Activated CD4-positive, alpha-beta memory T cell treated with anti-CD3 and anti-CD28 coated beads for 36 hours (primary cell): ENCODE measurements around the gene RASGRF1. TPM values are rescaled to one million over a fixed set of nuclear protein-coding genes. Genes with fewer than 3 reads are reported as not detected.

Source experiments
- CTCF ChIA-PET: fragments of 350-600 bp; sonication (Branson Sonifier 250); formaldehyde crosslinking; loops from one replicate; lab custom pipeline; 2021; ENCODE audit warnings: antibody characterized with exemption, inconsistent platforms; lab: Charles Lee
- POLR2A ChIA-PET: fragments of 350-600 bp; sonication (Branson Sonifier 250); formaldehyde crosslinking; loops from one replicate; lab custom pipeline; 2021; ENCODE audit warnings: antibody characterized with exemption; lab: Charles Lee
- DNase-seq: peaks from one replicate; pipeline ENCODE4 v3.0.0-alpha.2; 2020
- H3K27ac Mint-ChIP-seq: one replicate; pipeline ENCODE4 v1.8.0; 2021; ENCODE audit warnings: mixed read lengths
- H3K27me3 Mint-ChIP-seq: one replicate; pipeline ENCODE4 v1.8.0; 2021; ENCODE audit warnings: mixed read lengths
- H3K36me3 Mint-ChIP-seq: one replicate; pipeline ENCODE4 v1.8.0; 2021; ENCODE audit warnings: mixed read lengths
- H3K4me1 Mint-ChIP-seq: one replicate; pipeline ENCODE4 v1.8.0; 2021; ENCODE audit warnings: low read depth, mixed read lengths
- H3K4me3 Mint-ChIP-seq: one replicate; pipeline ENCODE4 v1.8.0; 2021; ENCODE audit warnings: mild to moderate bottlenecking, mixed read lengths
- H3K9me3 Mint-ChIP-seq: one replicate; pipeline ENCODE4 v1.8.0; 2021; ENCODE audit warnings: mixed read lengths
- intact Hi-C: fragments of 100-400 bp; cut with micrococcal nuclease; formaldehyde crosslinking; loops from one replicate; pipeline ENCODE4 v1.15.1; 2023
- total RNA-seq, 2 experiments: library from RNA; stranded (reverse); gene quantifications; one replicate each; pipeline ENCODE4 v1.2.3, GENCODE V29; 2021

RASGRF1 gene
- total RNA-seq, 2 experiments from 2014 or later = 0.02 TPM; not detected in 1

DNA sequence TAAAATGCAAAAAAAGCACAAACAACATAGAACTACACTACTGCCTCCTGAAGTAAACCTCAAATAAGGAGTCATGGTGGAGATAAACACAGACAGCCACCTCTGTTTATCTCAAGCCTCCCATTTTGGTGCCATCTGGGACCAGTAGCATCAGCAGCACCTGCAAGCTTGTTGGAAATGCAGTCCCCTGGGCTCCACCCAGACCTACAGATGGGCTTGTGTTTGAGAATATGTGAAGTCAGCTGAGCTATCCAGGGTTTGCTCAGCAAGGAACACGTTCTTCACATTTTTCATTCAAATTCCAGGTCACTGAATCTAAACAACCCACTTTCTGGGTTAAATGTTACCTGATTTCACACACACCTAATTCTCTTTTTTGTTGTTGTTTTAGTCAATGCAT is 45.5 kb downstream of the RASGRF1 start:
- intact Hi-C loops = no loop called here
- Mint-ChIP-seq H3K27ac (no peak overlapping the region), H3K27me3 (peaks cover 16% of the 10 kb centered on the region), H3K36me3 (peaks cover 2% of the 10 kb centered on the region), H3K9me3 (peaks cover 8% of the 10 kb centered on the region), H3K4me3 (no peak overlapping the region), H3K4me1 (no peaks in the 10 kb centered on the region)
- ChIA-PET CTCF (no interaction called here), POLR2A (no interaction called here)
- DNase-seq = no peak

DNA sequence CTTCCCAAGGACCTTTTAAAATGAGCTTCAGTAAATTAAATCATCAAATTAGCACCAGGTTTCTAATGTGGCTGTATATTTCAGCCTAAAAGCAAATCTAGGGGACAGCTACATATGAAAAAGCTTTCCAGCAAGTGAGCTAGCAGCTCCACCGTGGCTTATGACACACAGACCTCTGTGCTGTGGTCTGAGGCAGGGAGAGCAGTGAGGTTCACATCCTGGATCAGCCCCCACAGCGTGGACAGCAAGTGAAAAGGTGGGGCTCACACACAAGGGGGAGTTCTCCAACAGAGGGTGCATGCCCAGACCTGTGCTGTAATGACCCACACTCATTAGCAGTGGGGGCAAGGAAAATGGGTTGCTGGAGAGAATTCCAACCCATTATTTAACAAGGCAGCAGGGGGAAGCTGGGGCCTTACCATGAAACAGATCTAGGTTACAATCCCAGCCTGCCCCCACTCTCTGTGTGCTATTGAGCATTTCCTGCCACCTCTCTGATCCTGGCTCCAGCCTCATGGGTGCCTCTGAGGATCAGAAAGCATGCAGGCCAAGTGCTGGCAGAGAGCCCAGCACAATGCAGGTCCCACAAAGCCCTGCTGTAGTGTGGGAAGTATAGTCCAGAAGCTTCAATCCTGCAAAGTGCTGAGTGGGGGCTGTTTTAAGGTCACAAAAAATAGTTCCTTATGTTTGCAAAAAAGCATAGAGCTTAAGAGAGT is 48.2 kb downstream of the RASGRF1 start:
- no peak for DNase-seq
- POLR2A ChIA-PET = no interaction called here

DNA sequence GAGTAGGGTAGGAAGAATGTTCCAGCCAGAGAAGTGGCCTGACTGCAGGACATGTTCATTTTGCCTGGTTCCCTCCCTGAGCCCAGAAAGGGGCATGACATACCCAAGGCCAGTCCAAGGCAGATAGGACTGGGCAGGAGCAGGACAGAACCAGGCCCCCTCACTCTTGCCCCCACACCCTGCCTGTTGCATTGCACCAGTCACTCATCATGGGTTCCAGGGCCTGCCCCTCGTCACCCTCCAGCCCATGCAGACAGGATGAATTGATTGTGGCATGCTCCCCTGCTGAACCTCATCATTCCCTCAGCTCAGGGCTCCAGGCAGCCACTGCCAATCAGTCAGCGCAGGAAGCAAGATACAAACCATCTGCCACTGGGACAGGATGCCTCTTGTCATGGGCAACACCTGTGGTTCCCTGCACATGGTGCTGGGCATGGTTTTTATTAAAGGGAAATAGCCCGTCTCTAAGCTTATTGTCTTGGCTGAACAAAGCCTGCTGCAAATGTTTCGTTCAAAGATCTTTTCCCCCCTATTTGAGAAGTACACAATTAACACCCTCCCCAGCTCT is 48.9 kb downstream of the RASGRF1 start:
- H3K4me3 Mint-ChIP-seq = no peak overlapping the region
- H3K36me3 Mint-ChIP-seq = peaks cover 2% of the 10 kb centered on the region
- peaks cover 8% of the 10 kb centered on the region for H3K9me3 Mint-ChIP-seq
- H3K27ac Mint-ChIP-seq = no peak overlapping the region
- DNase-seq = no peak
- H3K4me1 Mint-ChIP-seq = no peaks in the 10 kb centered on the region
- peaks cover 17% of the 10 kb centered on the region for H3K27me3 Mint-ChIP-seq
- intact Hi-C loops = no loop called here
- ChIA-PET CTCF (interaction anchor here (1.2 kb wide), 1 partner anchor 143 kb away, joined by 5 read pairs; no protein-coding TSS in a partner anchor), POLR2A (no interaction called here)

More for the DNA sequence above, 48.2 kb downstream of the RASGRF1 start:
- Mint-ChIP-seq H3K9me3 (peaks cover 8% of the 10 kb centered on the region), H3K36me3 (peaks cover 2% of the 10 kb centered on the region), H3K27me3 (peaks cover 15% of the 10 kb centered on the region), H3K27ac (no peak overlapping the region), H3K4me1 (no peaks in the 10 kb centered on the region), H3K4me3 (no peak overlapping the region)
- intact Hi-C loops = no loop called here
- CTCF ChIA-PET = interaction anchor here (1.2 kb wide), 1 partner anchor 142 kb away, joined by 5 read pairs; no protein-coding TSS in a partner anchor

DNA sequence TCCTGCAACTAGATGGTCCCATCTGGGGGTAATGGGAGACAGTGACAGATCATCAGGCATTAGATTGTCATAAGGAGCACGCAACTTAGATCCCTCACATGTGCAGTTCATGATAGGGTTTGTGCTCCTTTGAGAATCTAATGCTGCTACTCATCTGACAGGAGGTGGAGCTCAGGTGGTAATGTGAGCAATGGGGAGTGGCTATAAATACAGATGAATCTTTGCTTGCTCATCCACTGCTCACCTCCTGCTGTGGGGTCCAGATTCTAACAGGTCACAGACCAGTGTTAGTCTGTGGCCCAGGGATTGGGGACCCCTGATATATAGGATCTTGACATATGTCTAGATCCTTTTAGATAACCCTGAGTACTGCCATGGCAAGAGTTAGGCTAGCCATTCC is 52.7 kb downstream of the RASGRF1 start:
- intact Hi-C loops = no loop called here
- H3K27me3 Mint-ChIP-seq = peaks cover 10% of the 10 kb centered on the region
- peaks cover 3% of the 10 kb centered on the region for H3K9me3 Mint-ChIP-seq
- H3K36me3 Mint-ChIP-seq = no peaks in the 10 kb centered on the region
- POLR2A ChIA-PET = no interaction called here
- no peak for DNase-seq
- CTCF ChIA-PET = interaction anchor here (1.3 kb wide), 1 partner anchor 147 kb away, joined by 4 read pairs; no protein-coding TSS in a partner anchor
- H3K4me3 Mint-ChIP-seq = no peak overlapping the region
- no peak overlapping the region for H3K27ac Mint-ChIP-seq
- H3K4me1 Mint-ChIP-seq = no peaks in the 10 kb centered on the region

DNA sequence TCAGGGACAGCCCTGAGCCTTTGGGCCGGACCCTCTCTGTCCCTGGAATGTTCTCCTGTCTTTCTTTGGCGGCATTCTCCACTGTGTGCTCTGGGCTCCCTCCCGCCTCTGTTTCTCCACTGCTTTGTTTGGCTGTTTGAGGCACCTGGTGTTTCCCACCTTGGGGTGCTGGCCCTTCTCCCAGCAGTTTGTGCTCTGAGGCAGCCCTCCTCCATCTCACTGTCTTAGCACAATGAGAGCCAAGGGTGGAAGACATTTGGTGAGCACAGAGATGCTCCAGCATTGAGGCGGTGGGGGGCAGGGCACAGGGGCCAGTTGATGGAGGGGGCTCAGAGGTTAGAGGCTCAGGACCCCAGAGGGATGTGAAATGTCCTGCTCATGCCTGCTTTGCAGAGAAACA is 54.3 kb downstream of the RASGRF1 start:
- no peak for DNase-seq
- Mint-ChIP-seq H3K4me1 (no peaks in the 10 kb centered on the region), H3K9me3 (no peaks in the 10 kb centered on the region), H3K36me3 (no peaks in the 10 kb centered on the region), H3K27me3 (peaks cover 7% of the 10 kb centered on the region), H3K27ac (no peak overlapping the region), H3K4me3 (no peak overlapping the region)
- ChIA-PET CTCF (interaction anchor here (1.6 kb wide), 1 partner anchor 149 kb away, joined by 4 read pairs; no protein-coding TSS in a partner anchor), POLR2A (no interaction called here)
- intact Hi-C loops = no loop called here

DNA sequence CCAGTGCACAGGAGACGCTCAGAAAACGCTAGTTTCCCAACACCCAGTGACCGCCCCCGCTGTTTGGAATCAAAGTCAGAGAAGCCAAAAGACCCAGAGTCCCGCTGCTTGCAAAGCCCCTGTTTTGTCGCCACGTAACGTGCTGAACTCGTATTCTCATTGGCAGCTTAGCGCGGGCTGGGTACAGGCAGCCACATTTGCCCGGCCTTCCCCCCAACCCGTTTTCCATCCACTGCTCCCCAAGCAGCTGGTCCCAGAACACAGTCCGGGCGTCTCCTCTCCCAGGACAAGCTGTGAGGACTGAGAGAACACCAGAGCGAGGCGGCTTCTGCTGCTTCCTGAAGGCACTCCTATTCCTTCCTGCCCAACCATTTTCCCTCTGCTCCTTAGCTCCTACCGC is 54.8 kb downstream of the RASGRF1 start:
- H3K36me3 Mint-ChIP-seq = no peaks in the 10 kb centered on the region
- no peaks in the 10 kb centered on the region for H3K9me3 Mint-ChIP-seq
- intact Hi-C loops = no loop called here
- H3K27me3 Mint-ChIP-seq = peaks cover 7% of the 10 kb centered on the region
- no peaks in the 10 kb centered on the region for H3K4me1 Mint-ChIP-seq
- no peak for DNase-seq
- ChIA-PET CTCF (interaction anchor here (1.6 kb wide), 1 partner anchor 149 kb away, joined by 4 read pairs; no protein-coding TSS in a partner anchor), POLR2A (no interaction called here)
- no peak overlapping the region for H3K4me3 Mint-ChIP-seq
- no peak overlapping the region for H3K27ac Mint-ChIP-seq

DNA sequence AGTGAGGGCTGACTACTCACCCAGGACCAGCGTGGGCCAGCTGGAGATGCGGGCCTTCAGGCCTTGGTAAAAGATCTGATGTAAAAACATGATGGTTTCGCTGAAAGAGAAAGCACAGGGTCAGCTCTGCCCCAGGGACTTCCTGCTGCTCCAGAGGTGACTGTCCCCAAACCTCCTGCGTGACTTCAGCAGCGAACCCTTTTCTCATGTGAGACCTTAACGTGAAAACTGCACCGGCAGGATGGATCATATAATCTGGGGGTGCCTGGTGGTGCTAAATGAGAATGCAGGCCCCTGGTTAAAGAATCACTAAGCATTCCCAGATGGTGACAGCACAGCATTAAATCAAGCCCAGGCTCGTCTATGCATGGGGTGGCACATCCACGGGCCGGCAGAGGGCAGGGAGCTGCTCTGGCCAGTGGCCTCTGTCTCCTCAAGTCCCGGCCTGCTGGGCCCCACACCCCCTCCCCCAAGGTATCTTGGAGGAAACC is 55.4 kb downstream of the RASGRF1 start:
- Mint-ChIP-seq H3K9me3 (no peaks in the 10 kb centered on the region), H3K27ac (no peak overlapping the region), H3K4me1 (no peaks in the 10 kb centered on the region), H3K36me3 (no peaks in the 10 kb centered on the region), H3K4me3 (no peak overlapping the region), H3K27me3 (peaks cover 5% of the 10 kb centered on the region)
- intact Hi-C loops = no loop called here
- DNase-seq = no peak
- ChIA-PET POLR2A (no interaction called here), CTCF (interaction anchor here (1.6 kb wide), 1 partner anchor 150 kb away, joined by 4 read pairs; no protein-coding TSS in a partner anchor)

DNA sequence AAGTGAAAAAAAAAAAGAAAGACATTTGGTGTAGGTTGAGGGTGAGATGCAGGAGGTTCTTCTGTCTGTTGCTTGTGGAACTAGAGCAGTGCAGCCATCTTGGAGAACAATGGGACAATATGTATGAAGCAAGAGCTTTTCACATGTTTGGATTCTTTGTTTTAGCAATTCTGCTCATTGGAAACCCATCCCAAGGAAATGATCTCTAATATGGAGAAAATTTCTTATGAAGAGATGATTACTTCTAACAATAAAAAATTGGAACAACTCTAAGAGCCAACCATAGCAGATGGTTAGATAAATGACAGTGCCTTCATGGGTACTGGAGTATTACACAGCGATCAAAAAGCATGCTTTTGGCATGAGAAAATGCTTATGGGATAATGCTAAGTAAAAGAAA is 56.3 kb downstream of the RASGRF1 start:
- Mint-ChIP-seq H3K9me3 (no peaks in the 10 kb centered on the region), H3K4me1 (no peaks in the 10 kb centered on the region), H3K4me3 (no peak overlapping the region), H3K27me3 (peaks cover 4% of the 10 kb centered on the region), H3K36me3 (no peaks in the 10 kb centered on the region), H3K27ac (no peak overlapping the region)
- ChIA-PET CTCF (interaction anchor here (0.7 kb wide), 1 partner anchor 150 kb away, joined by 3 read pairs; no protein-coding TSS in a partner anchor), POLR2A (no interaction called here)
- no peak for DNase-seq
- intact Hi-C loops = no loop called here

DNA sequence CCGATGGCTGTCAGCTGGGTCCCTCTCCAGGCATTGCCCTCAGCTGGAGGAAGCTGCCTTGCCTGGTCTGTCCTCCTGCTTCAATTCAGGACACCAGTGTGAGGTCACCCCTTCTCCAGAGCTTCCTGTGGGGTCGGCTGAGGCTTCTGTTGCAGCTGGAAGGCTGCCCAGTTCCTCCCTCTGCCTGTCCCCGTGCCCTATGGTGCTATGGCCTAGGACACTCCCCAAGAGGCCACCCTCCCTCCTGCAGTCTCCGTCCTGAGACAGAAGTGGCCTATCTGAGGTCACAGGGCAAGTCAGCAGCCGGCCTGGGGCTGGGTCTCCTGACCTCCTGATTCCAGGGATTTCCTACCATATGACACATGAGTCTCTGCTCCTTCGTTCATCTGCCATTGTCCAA is 57.9 kb downstream of the RASGRF1 start:
- POLR2A ChIA-PET = no interaction called here
- CTCF ChIA-PET = interaction anchor here (1.3 kb wide), 1 partner anchor 152 kb away, joined by 4 read pairs; no protein-coding TSS in a partner anchor
- H3K4me3 Mint-ChIP-seq = no peak overlapping the region

DNA sequence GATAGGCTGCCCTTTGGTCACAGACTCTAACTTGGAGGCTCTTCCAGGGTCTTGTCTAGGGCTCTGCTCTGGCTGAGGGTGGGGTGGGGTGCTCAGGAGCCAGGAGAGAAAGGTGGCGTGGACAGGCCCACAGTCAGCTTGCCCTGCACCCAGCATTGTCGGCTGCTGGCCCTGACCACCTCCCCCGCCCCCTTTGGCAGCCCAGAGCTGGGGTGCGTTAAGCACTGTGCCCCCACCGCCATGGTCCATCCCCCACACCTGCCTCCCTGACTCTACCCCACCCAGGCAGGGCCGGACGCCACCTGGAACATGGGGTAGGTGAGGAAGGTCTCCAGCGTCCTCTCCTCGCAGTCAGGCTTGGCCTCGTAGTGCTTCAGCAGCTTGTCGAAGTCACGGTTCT is 58.8 kb downstream of the RASGRF1 start:
- ChIA-PET POLR2A (no interaction called here), CTCF (interaction anchor here (1.3 kb wide), 1 partner anchor 153 kb away, joined by 4 read pairs; no protein-coding TSS in a partner anchor)
- H3K4me1 Mint-ChIP-seq = no peaks in the 10 kb centered on the region
- intact Hi-C loops = no loop called here
- no peak for DNase-seq
- no peaks in the 10 kb centered on the region for H3K9me3 Mint-ChIP-seq
- no peaks in the 10 kb centered on the region for H3K36me3 Mint-ChIP-seq
- H3K27me3 Mint-ChIP-seq = peaks cover 1% of the 10 kb centered on the region
- H3K27ac Mint-ChIP-seq = no peak overlapping the region
- H3K4me3 Mint-ChIP-seq = no peak overlapping the region

More for the DNA sequence above, 57.9 kb downstream of the RASGRF1 start:
- no peaks in the 10 kb centered on the region for H3K4me1 Mint-ChIP-seq
- H3K27me3 Mint-ChIP-seq = peaks cover 4% of the 10 kb centered on the region
- intact Hi-C loops = no loop called here
- H3K27ac Mint-ChIP-seq = no peak overlapping the region
- no peaks in the 10 kb centered on the region for H3K36me3 Mint-ChIP-seq
- no peak for DNase-seq
- H3K9me3 Mint-ChIP-seq = no peaks in the 10 kb centered on the region

DNA sequence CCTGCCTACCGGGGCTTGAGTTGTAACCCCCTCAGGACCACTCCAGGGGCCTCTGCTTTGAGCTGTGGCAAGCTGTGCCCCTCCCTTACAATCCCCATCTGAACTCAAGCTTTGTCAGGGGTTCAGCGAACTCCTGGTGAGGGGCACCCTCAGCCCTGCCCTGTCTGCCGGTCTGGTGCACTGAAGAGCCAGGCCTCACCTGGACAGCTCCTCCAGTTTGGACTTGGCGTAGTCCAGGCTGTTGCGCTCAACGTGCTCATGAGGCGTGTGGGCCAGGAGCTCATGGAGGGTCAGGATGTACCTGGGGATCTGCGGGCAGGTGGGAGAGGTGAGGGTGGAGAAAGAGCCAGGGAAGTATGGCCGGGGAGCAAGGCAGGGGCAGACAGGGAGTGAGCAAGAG is 59.4 kb downstream of the RASGRF1 start:
- no peak for DNase-seq
- ChIA-PET CTCF (interaction anchor here (1.6 kb wide), 1 partner anchor 154 kb away, joined by 6 read pairs; no protein-coding TSS in a partner anchor), POLR2A (no interaction called here)
- intact Hi-C loops = no loop called here
- no peak overlapping the region for H3K27ac Mint-ChIP-seq
- peaks cover 1% of the 10 kb centered on the region for H3K27me3 Mint-ChIP-seq
- H3K36me3 Mint-ChIP-seq = no peaks in the 10 kb centered on the region
- no peaks in the 10 kb centered on the region for H3K4me1 Mint-ChIP-seq
- no peak overlapping the region for H3K4me3 Mint-ChIP-seq
- H3K9me3 Mint-ChIP-seq = no peaks in the 10 kb centered on the region

DNA sequence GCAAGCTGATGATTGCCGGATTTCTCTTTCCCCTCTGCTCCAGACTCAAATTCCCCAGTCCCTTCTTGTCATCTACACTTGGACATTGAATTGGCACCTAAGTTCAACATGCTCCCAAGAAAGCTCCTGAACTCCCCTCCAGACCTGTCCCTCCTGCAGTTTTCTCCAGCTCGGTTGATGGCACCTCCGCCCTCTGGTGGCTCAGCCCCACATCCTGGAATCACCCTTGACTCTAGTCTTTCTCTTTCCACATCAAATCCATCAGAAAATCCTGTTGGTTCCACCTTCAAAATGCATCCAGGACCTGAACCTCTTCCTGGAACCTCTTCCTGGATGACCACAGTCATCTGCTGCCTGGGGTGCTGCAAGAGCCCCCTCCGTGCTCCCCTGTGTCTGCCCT is 60.1 kb downstream of the RASGRF1 start:
- no peaks in the 10 kb centered on the region for H3K36me3 Mint-ChIP-seq
- ChIA-PET CTCF (interaction anchor here (0.6 to 1.6 kb wide), 2 partner anchors 151 to 154 kb away, joined by 3 to 6 read pairs; no protein-coding TSS in a partner anchor), POLR2A (no interaction called here)
- DNase-seq = no peak
- no peak overlapping the region for H3K4me3 Mint-ChIP-seq
- no peak overlapping the region for H3K27ac Mint-ChIP-seq
- no peaks in the 10 kb centered on the region for H3K9me3 Mint-ChIP-seq
- H3K27me3 Mint-ChIP-seq = peaks cover 1% of the 10 kb centered on the region
- H3K4me1 Mint-ChIP-seq = no peaks in the 10 kb centered on the region
- intact Hi-C loops = no loop called here
